ENCODE data around the gene CCDC59.

CCDC59 gene

GRCh38 chr12:82358200-82359114, at the start of gene CCDC59, which contains the start of gene METTL25:
Gene CCDC59, minus strand, starts transcription at chr12:82358387. Its CDS starts 11 bp downstream, at chr12:82358376.
Gene METTL25, plus strand, starts transcription at chr12:82358529. Its CDS starts 37 bp downstream, at chr12:82358566.
- Histone ChIP-seq H3K27ac (ENCODE audit: low read depth, low read length) (peak within 1 kb of the TSS; percentile 93), H3K4me1 (ENCODE audit: control insufficient read depth, insufficient read depth, low read length) (peaks cover 3% of the 10 kb centered on the region; the same call in 1 of the 2 replicates), H3K27me3 (ENCODE audit: control insufficient read depth, insufficient read depth, low read length) (no peaks in the 10 kb centered on the region), H3K4me3 (ENCODE audit: low read depth, low read length) (peak within 1 kb of the TSS; percentile 96), H3K36me3 (ENCODE audit: control insufficient read depth, insufficient read depth, low read length) (peaks cover 32% of the 10 kb centered on the region), H3K9ac (ENCODE audit: low read length) (peak within 1 kb of the TSS; percentile 92), H3K9me3 (ENCODE audit: control insufficient read depth, insufficient read depth, low read depth, low read length) (no peaks in the 10 kb centered on the region)

- Histone ChIP-seq H3K36me3 (ENCODE audit: control insufficient read depth, insufficient read depth, low read length) (no peaks in the 10 kb centered on the region), H3K9me3 (ENCODE audit: control insufficient read depth, insufficient read depth, low read depth, low read length) (no peaks in the 10 kb centered on the region), H3K27ac (ENCODE audit: low read depth, low read length) (no peak overlapping the region), H3K27me3 (ENCODE audit: control insufficient read depth, insufficient read depth, low read length) (no peaks in the 10 kb centered on the region), H3K4me1 (ENCODE audit: control insufficient read depth, insufficient read depth, low read length) (no peaks in the 10 kb centered on the region), H3K9ac (ENCODE audit: low read length) (no peak overlapping the region), H3K4me3 (ENCODE audit: low read depth, low read length) (no peak overlapping the region)
These were observed 49.3 kb upstream of the CCDC59 start for GRCh38 chr12:82407481-82407880.

DNA sequence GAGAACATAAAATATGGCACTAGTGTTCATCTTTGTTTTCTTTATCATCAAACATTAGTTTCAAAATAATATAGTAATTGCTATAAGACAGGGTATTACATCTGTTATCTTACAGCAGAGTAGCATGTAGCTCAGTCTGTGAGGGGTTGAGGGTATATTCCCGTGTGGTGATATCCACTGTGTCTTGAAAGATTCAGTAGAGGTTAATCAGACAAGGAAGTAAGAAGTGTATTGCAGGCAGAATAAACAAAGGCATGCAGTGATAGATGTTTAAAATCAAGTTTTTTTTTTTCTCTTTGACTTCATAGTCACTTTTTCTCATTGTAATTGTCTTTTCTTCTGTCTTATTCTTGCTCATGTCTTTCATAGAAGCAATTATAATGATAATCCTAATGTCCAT, 48.5 kb upstream of the CCDC59 start:
- Histone ChIP-seq H3K4me1 (ENCODE audit: control insufficient read depth, insufficient read depth, low read length) (no peaks in the 10 kb centered on the region), H3K9ac (ENCODE audit: low read length) (no peak overlapping the region), H3K36me3 (ENCODE audit: control insufficient read depth, insufficient read depth, low read length) (no peaks in the 10 kb centered on the region), H3K4me3 (ENCODE audit: low read depth, low read length) (no peak overlapping the region), H3K27ac (ENCODE audit: low read depth, low read length) (no peak overlapping the region), H3K9me3 (ENCODE audit: control insufficient read depth, insufficient read depth, low read depth, low read length) (no peaks in the 10 kb centered on the region), H3K27me3 (ENCODE audit: control insufficient read depth, insufficient read depth, low read length) (no peaks in the 10 kb centered on the region)

DNA sequence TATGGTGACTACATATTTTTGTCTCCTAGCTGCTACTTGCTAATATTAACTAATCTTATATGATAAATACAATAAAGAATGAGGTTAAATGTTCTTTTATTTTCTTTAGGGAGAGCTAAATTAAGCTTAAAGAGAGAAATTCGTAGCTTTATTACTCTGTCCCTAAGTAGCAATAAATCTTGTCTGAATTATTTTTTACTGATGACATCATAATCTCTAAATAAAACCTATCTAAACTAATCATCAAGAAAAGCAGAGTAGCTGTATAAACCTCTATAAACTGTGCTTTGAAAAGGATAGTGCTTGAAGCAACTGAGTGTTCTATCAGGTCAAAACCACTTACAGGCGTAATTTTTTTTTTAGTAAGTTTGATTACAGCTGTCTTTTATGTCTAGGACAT, 42.6 kb upstream of the CCDC59 start:
- Histone ChIP-seq H3K9ac (ENCODE audit: low read length) (no peak overlapping the region), H3K4me1 (ENCODE audit: control insufficient read depth, insufficient read depth, low read length) (no peaks in the 10 kb centered on the region), H3K27ac (ENCODE audit: low read depth, low read length) (no peak overlapping the region), H3K4me3 (ENCODE audit: low read depth, low read length) (no peak overlapping the region), H3K36me3 (ENCODE audit: control insufficient read depth, insufficient read depth, low read length) (no peaks in the 10 kb centered on the region; the same call in 1 of the 2 replicates), H3K27me3 (ENCODE audit: control insufficient read depth, insufficient read depth, low read length) (no peaks in the 10 kb centered on the region), H3K9me3 (ENCODE audit: control insufficient read depth, insufficient read depth, low read depth, low read length) (no peaks in the 10 kb centered on the region)

GRCh38 chr12:82398879-82399278, 40.7 kb upstream of the CCDC59 start:
- Histone ChIP-seq H3K4me3 (ENCODE audit: low read depth, low read length) (no peak overlapping the region), H3K27ac (ENCODE audit: low read depth, low read length) (no peak overlapping the region), H3K27me3 (ENCODE audit: control insufficient read depth, insufficient read depth, low read length) (no peaks in the 10 kb centered on the region)

DNA sequence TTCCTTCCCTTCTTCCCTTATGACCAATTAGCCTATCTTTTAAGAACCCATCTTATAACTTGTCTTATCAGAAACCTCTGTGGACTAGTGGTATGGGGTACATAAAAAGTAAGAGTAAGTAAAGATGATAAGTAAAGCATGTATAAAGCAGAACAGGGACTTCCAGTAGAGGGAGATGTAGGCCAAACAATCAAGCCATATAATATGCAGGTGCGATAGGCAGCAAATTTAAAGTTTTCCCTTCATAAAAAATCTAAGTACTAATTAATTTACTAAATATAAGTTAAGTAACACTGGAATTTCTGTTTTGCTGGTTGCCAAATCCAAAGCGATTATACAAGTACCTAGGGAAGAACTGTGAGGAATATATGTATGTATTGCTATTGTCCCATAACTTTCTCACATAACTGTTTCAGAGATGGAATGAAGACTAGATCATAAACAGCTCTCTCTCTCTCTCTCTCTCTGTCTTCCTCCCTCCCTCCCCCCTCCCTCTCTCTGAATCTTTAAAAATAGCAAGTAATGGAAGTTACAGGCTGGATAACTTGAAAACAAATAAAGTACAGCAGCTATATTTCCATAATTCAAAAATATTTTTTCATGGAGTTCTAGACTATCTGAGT, 25.9 kb upstream of the CCDC59 start:
- Histone ChIP-seq H3K27me3 (ENCODE audit: control insufficient read depth, insufficient read depth, low read length) (no peaks in the 10 kb centered on the region), H3K4me3 (ENCODE audit: low read depth, low read length) (no peak overlapping the region), H3K4me1 (ENCODE audit: control insufficient read depth, insufficient read depth, low read length) (no peaks in the 10 kb centered on the region), H3K9me3 (ENCODE audit: control insufficient read depth, insufficient read depth, low read depth, low read length) (no peaks in the 10 kb centered on the region), H3K9ac (ENCODE audit: low read length) (no peak overlapping the region), H3K27ac (ENCODE audit: low read depth, low read length) (no peak overlapping the region), H3K36me3 (ENCODE audit: control insufficient read depth, insufficient read depth, low read length) (no peaks in the 10 kb centered on the region; the same call in 1 of the 2 replicates)

More at GRCh38 chr12:82398879-82399278, 40.7 kb upstream of the CCDC59 start:
- Histone ChIP-seq H3K9me3 (ENCODE audit: control insufficient read depth, insufficient read depth, low read depth, low read length) (no peaks in the 10 kb centered on the region), H3K9ac (ENCODE audit: low read length) (no peak overlapping the region), H3K4me1 (ENCODE audit: control insufficient read depth, insufficient read depth, low read length) (no peaks in the 10 kb centered on the region), H3K36me3 (ENCODE audit: control insufficient read depth, insufficient read depth, low read length) (no peaks in the 10 kb centered on the region; the same call in 1 of the 2 replicates)

DNA sequence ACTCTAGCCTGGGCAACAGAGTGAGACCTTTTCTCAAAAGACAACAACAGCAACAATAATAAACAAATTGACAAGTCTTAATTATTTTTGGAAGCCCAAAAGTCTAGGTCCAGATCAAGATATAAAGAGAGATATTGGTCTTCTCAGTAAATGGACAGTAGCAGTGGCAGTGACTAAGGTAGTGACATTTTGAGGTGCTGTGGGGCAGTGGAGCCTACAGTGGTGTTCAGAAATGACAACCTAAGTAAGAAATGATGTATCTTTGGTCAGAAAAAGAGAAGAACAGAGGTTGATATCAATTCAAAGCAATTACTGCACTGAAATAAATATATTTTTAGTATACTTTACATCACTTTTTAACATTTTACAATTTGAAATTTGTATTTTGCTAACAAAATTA, 20.8 kb upstream of the CCDC59 start:
- no peaks in the 10 kb centered on the region for H3K27me3 ChIP-seq (ENCODE audit: control insufficient read depth, insufficient read depth, low read length)
- H3K4me1 ChIP-seq (ENCODE audit: control insufficient read depth, insufficient read depth, low read length), result no peaks in the 10 kb centered on the region
- H3K36me3 ChIP-seq (ENCODE audit: control insufficient read depth, insufficient read depth, low read length), result no peaks in the 10 kb centered on the region
- no peak overlapping the region for H3K27ac ChIP-seq (ENCODE audit: low read depth, low read length)
- H3K4me3 ChIP-seq (ENCODE audit: low read depth, low read length), result no peak overlapping the region
- peaks cover 9% of the 10 kb centered on the region for H3K9me3 ChIP-seq (ENCODE audit: control insufficient read depth, insufficient read depth, low read depth, low read length)
- H3K9ac ChIP-seq (ENCODE audit: low read length), result no peak overlapping the region

DNA sequence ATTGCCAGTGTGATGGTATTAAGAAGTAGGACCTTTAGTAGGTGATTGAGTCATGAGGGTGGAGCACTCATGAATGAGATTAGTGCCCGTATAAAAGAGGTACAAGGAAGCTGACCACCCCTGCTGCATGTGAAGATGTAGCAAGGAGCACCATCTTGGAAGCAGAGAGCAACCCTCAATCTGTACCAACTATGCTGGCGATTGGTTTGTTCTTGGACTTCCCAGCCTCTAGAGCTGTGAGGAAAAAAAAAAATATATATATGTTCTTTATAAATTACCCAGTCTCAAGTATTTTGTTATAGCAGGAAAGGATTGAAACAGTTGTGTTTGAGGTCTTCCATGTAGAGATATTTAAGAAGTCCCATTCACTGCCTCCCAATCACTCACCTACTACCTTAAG, 17.0 kb upstream of the CCDC59 start:
- H3K27ac ChIP-seq (ENCODE audit: low read depth, low read length), result no peak overlapping the region

GRCh38 chr12:82366197-82366596, 8.0 kb upstream of the CCDC59 start:
- Histone ChIP-seq H3K9me3 (ENCODE audit: control insufficient read depth, insufficient read depth, low read depth, low read length) (peaks cover 4% of the 10 kb centered on the region; the same call in 1 of the 2 replicates), H3K36me3 (ENCODE audit: control insufficient read depth, insufficient read depth, low read length) (no peaks in the 10 kb centered on the region), H3K27ac (ENCODE audit: low read depth, low read length) (no peak overlapping the region), H3K4me3 (ENCODE audit: low read depth, low read length) (no peak overlapping the region), H3K4me1 (ENCODE audit: control insufficient read depth, insufficient read depth, low read length) (no peaks in the 10 kb centered on the region), H3K9ac (ENCODE audit: low read length) (no peak overlapping the region), H3K27me3 (ENCODE audit: control insufficient read depth, insufficient read depth, low read length) (no peaks in the 10 kb centered on the region)

More for the DNA sequence above, 17.0 kb upstream of the CCDC59 start:
- H3K4me1 ChIP-seq (ENCODE audit: control insufficient read depth, insufficient read depth, low read length), result no peaks in the 10 kb centered on the region; the same call in 1 of the 2 replicates
- no peaks in the 10 kb centered on the region for H3K36me3 ChIP-seq (ENCODE audit: control insufficient read depth, insufficient read depth, low read length)
- H3K27me3 ChIP-seq (ENCODE audit: control insufficient read depth, insufficient read depth, low read length), result no peaks in the 10 kb centered on the region
- H3K9ac ChIP-seq (ENCODE audit: low read length), result no peak overlapping the region
- H3K4me3 ChIP-seq (ENCODE audit: low read depth, low read length), result no peak overlapping the region
- H3K9me3 ChIP-seq (ENCODE audit: control insufficient read depth, insufficient read depth, low read depth, low read length), result peaks cover 9% of the 10 kb centered on the region

- Histone ChIP-seq H3K4me3 (ENCODE audit: low read depth, low read length) (no peak overlapping the region), H3K27me3 (ENCODE audit: control insufficient read depth, insufficient read depth, low read length) (no peaks in the 10 kb centered on the region), H3K9me3 (ENCODE audit: control insufficient read depth, insufficient read depth, low read depth, low read length) (no peaks in the 10 kb centered on the region), H3K36me3 (ENCODE audit: control insufficient read depth, insufficient read depth, low read length) (no peaks in the 10 kb centered on the region), H3K9ac (ENCODE audit: low read length) (no peak overlapping the region), H3K27ac (ENCODE audit: low read depth, low read length) (no peak overlapping the region), H3K4me1 (ENCODE audit: control insufficient read depth, insufficient read depth, low read length) (no peaks in the 10 kb centered on the region)
These were observed 5.8 kb upstream of the CCDC59 start for GRCh38 chr12:82363990-82364389.

GRCh38 chr12:82361461-82361915, 3.3 kb upstream of the CCDC59 start:
- no peak overlapping the region for H3K4me3 ChIP-seq (ENCODE audit: low read depth, low read length)
- peaks cover 3% of the 10 kb centered on the region; the same call in 1 of the 2 replicates for H3K4me1 ChIP-seq (ENCODE audit: control insufficient read depth, insufficient read depth, low read length)

More at GRCh38 chr12:82361461-82361915, 3.3 kb upstream of the CCDC59 start:
- Histone ChIP-seq H3K27ac (ENCODE audit: low read depth, low read length) (no peak overlapping the region), H3K27me3 (ENCODE audit: control insufficient read depth, insufficient read depth, low read length) (no peaks in the 10 kb centered on the region), H3K9ac (ENCODE audit: low read length) (no peak overlapping the region), H3K36me3 (ENCODE audit: control insufficient read depth, insufficient read depth, low read length) (peaks cover 4% of the 10 kb centered on the region), H3K9me3 (ENCODE audit: control insufficient read depth, insufficient read depth, low read depth, low read length) (no peaks in the 10 kb centered on the region)
